Measurements from ENCODE around the gene ARV1.

The ARV1 gene

DNA sequence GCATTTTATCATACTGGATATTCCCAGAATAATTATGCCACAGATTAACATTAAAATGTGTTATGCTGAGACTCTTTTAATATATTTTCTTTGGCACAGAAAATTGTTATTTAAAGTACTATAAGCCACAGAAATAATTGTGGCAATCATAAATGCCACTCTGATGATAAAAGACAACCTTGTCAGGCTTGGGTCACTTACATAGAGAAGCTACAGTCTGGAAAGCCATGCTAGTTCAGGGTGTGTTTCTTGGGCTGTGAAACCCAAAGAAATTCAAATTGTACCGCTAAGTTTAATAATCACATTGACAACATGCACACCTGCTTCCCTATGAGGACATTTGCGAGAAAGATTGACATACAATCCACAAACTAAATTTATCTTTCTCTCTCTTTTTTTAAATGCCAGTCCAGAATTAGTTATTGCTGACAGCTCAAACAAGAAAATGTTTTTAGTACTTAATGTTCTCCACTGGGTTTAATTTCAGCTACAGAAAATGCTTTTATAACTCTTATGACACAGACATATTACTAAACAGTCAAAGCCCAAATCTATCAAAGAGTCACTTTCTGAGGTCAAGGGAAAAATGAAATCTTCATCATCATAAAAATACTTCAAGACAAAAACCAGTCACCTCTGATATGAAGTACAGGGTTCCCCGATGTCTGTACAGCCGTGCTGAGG is 38.9 kb upstream of the ARV1 start:
- CTCF ChIA-PET: interaction anchor here (1.6 kb wide), 1 partner anchor 18 kb away, joined by 4 read pairs; no protein-coding TSS in a partner anchor
- H3K36me3 ChIP-seq (ENCODE audit: control insufficient read depth in 4 of 4, insufficient read depth in 4 of 4, low read length in 3 of 4): peaks cover 5 to 9% (median 8%) of the 10 kb centered on the region in 4 experiments
- H3K4me3 ChIP-seq (ENCODE audit: control insufficient read depth in 1 of 7, extremely low read depth in 1 of 7, insufficient read depth in 4 of 7, low read depth in 2 of 7, low read length in 6 of 7): no peak overlapping the region

DNA sequence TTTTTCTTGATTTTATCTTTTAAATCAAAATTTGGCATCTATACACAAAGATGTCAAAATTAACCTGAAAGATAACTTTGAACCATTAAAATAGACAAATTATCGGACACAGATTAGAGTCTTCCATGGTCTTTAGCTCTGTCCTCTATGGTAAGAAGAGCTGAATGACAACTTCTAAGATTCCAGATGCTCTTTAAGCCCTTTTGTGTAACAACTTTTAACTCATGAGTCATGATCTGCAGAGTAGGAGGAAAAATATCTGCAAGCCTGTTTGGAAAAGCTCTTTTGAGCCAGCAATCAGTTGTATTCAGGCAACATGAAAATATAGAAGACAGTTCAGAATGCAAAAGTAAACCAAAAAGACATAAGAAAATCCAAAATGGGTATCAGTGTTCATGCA is 38.0 kb upstream of the ARV1 start:
- H3K36me3 ChIP-seq (ENCODE audit: control insufficient read depth in 4 of 4, insufficient read depth in 4 of 4, low read length in 3 of 4): peaks cover 5 to 12% (median 10%) of the 10 kb centered on the region in 4 experiments
- POLR2A ChIA-PET: no interaction called here

More for the DNA sequence above, 38.9 kb upstream of the ARV1 start:
- Histone ChIP-seq H3K27ac (ENCODE audit: insufficient read depth in 1 of 2, low read depth in 1 of 2, low read length in 2 of 2, poor library complexity in 1 of 2, severe bottlenecking in 2 of 2) (no peak overlapping the region), H3K9me3 (ENCODE audit: control extremely low read depth in 1 of 5, control insufficient read depth in 4 of 5, insufficient read depth in 2 of 5, low read depth in 1 of 5, low read length in 4 of 5) (no peaks in the 10 kb centered on the region), H3K4me1 (ENCODE audit: control extremely low read depth in 1 of 4, control insufficient read depth in 4 of 4, insufficient read depth in 4 of 4, low read length in 3 of 4) (no peaks in the 10 kb centered on the region), H3K27me3 (replicated peaks in 2 of 5; ENCODE audit: control insufficient read depth in 4 of 5, insufficient read depth in 5 of 5, low read length in 4 of 5) (no peaks in the 10 kb centered on the region)
- no peak for DNase-seq
- POLR2A ChIA-PET: interaction anchor here (0.7 kb wide), 1 partner anchor 14 kb away, joined by 3 read pairs; no protein-coding TSS in a partner anchor
- WGBS (ENCODE audit: insufficient coverage): 100% methylated on average over 4 of the region's 4 CpGs

DNA sequence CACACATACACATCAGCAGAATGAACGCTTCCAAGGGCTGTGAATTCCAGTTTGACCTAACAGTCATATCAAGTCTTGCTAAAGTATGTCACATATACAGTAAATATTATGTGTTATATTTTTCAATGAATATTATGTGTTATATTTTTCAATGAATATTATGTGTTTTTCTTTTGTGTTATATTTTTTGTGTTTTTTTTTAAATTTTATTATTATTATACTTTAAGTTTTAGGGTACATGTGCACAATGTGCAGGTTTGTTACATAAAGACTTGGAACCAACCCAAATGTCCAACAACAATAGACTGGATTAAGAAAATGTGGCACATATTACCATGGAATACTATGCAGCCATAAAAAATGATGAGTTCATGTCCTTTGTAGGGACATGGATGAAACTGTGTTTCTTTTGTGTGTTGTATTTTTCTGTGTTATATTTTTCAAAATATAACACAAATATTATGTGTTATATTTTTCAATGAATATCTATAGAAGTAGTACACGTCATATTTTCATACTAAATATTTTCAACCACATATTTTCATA is 35.8 kb upstream of the ARV1 start:
- no peak overlapping the region for H3K27ac ChIP-seq (ENCODE audit: insufficient read depth in 1 of 2, low read depth in 1 of 2, low read length in 2 of 2, poor library complexity in 1 of 2, severe bottlenecking in 2 of 2)
- no peaks in the 10 kb centered on the region for H3K4me1 ChIP-seq (ENCODE audit: control extremely low read depth in 1 of 4, control insufficient read depth in 4 of 4, insufficient read depth in 4 of 4, low read length in 3 of 4)
- H3K36me3 ChIP-seq (ENCODE audit: control insufficient read depth in 4 of 4, insufficient read depth in 4 of 4, low read length in 3 of 4): peaks cover 2 to 13% (median 9%) of the 10 kb centered on the region in 4 experiments
- CTCF ChIA-PET: no interaction called here
- H3K9me3 ChIP-seq (ENCODE audit: control extremely low read depth in 1 of 5, control insufficient read depth in 4 of 5, insufficient read depth in 2 of 5, low read depth in 1 of 5, low read length in 4 of 5): no peaks in the 10 kb centered on the region
- DNase-seq: no peak
- POLR2A ChIA-PET: no interaction called here
- WGBS (ENCODE audit: insufficient coverage): no CpG with 5 or more reads among the region's 2 CpGs
- H3K4me3 ChIP-seq (ENCODE audit: control insufficient read depth in 1 of 7, extremely low read depth in 1 of 7, insufficient read depth in 4 of 7, low read depth in 2 of 7, low read length in 6 of 7): no peak overlapping the region
- no peaks in the 10 kb centered on the region for H3K27me3 ChIP-seq (replicated peaks in 2 of 5; ENCODE audit: control insufficient read depth in 4 of 5, insufficient read depth in 5 of 5, low read length in 4 of 5)

More for the DNA sequence above, 38.0 kb upstream of the ARV1 start:
- no peaks in the 10 kb centered on the region for H3K27me3 ChIP-seq (replicated peaks in 2 of 5; ENCODE audit: control insufficient read depth in 4 of 5, insufficient read depth in 5 of 5, low read length in 4 of 5)
- no peaks in the 10 kb centered on the region for H3K4me1 ChIP-seq (ENCODE audit: control extremely low read depth in 1 of 4, control insufficient read depth in 4 of 4, insufficient read depth in 4 of 4, low read length in 3 of 4)
- no peak for DNase-seq
- CTCF ChIA-PET: interaction anchor here (0.6 to 0.9 kb wide), 2 partner anchors 18 to 65 kb away, joined by 3 read pairs; no protein-coding TSS in a partner anchor
- H3K4me3 ChIP-seq (ENCODE audit: control insufficient read depth in 1 of 7, extremely low read depth in 1 of 7, insufficient read depth in 4 of 7, low read depth in 2 of 7, low read length in 6 of 7): no peak overlapping the region
- H3K9me3 ChIP-seq (ENCODE audit: control extremely low read depth in 1 of 5, control insufficient read depth in 4 of 5, insufficient read depth in 2 of 5, low read depth in 1 of 5, low read length in 4 of 5): no peaks in the 10 kb centered on the region
- no peak overlapping the region for H3K27ac ChIP-seq (ENCODE audit: insufficient read depth in 1 of 2, low read depth in 1 of 2, low read length in 2 of 2, poor library complexity in 1 of 2, severe bottlenecking in 2 of 2)
- 100% methylated on average over 1 of the region's 1 CpG for WGBS (ENCODE audit: insufficient coverage)

DNA sequence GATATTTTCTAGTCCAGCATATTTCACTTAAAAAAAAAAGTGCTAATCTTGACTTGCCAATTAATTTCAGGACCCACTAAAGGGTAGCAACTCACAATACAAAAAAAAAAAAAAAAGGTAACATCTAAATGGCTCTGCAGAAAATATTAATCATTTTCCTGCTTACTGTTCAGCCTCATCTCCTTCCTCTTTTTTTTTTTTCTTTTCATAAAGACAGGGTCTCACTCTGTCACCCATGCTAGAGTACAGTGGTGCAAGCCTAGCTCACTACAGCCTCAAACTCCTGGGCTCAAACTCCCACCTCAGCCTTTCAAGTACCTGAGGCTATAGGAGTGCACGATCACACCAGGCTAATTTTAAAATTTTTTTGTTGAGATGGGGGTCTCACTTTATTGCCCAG is 30.6 kb upstream of the ARV1 start:
- no CpG with 5 or more reads among the region's 1 CpG for WGBS (ENCODE audit: insufficient coverage)
- no peaks in the 10 kb centered on the region for H3K9me3 ChIP-seq (ENCODE audit: control extremely low read depth in 1 of 5, control insufficient read depth in 4 of 5, insufficient read depth in 2 of 5, low read depth in 1 of 5, low read length in 4 of 5)
- H3K36me3 ChIP-seq (ENCODE audit: control insufficient read depth in 4 of 4, insufficient read depth in 4 of 4, low read length in 3 of 4): peaks cover 3 to 13% (median 5%) of the 10 kb centered on the region in 4 experiments
- H3K4me1 ChIP-seq (ENCODE audit: control extremely low read depth in 1 of 4, control insufficient read depth in 4 of 4, insufficient read depth in 4 of 4, low read length in 3 of 4): peaks cover 0 to 6% (median 1%) of the 10 kb centered on the region in 4 experiments
- H3K4me3 ChIP-seq (ENCODE audit: control insufficient read depth in 1 of 7, extremely low read depth in 1 of 7, insufficient read depth in 4 of 7, low read depth in 2 of 7, low read length in 6 of 7): no peak overlapping the region
- no peak overlapping the region for H3K27ac ChIP-seq (ENCODE audit: insufficient read depth in 1 of 2, low read depth in 1 of 2, low read length in 2 of 2, poor library complexity in 1 of 2, severe bottlenecking in 2 of 2)
- DNase-seq: peak in 2 of 3 donors; percentile 13
- H3K27me3 ChIP-seq (replicated peaks in 2 of 5; ENCODE audit: control insufficient read depth in 4 of 5, insufficient read depth in 5 of 5, low read length in 4 of 5): no peaks in the 10 kb centered on the region
- ChIA-PET CTCF (no interaction called here), POLR2A (no interaction called here)

DNA sequence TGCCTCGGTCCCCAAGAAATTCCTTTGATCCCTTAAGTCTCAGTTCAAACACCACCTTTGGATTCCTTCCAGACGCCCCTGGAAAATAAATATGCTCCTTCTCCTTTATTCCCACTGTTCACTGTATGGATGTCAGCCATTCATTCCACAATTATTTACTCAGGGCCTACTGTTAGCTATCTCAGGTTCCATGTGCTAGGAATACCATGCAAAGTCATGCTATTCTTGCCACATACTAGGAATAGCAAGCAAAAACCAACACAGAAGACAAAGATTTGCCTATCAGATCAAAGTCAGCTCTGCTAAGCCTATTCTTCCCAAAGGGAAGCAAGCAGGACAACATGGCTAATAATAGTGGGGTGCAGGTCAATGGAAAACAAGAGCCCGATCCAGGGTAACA is 30.0 kb upstream of the ARV1 start:
- ChIA-PET CTCF (no interaction called here), POLR2A (no interaction called here)
- Histone ChIP-seq H3K27me3 (replicated peaks in 2 of 5; ENCODE audit: control insufficient read depth in 4 of 5, insufficient read depth in 5 of 5, low read length in 4 of 5) (no peaks in the 10 kb centered on the region), H3K9me3 (ENCODE audit: control extremely low read depth in 1 of 5, control insufficient read depth in 4 of 5, insufficient read depth in 2 of 5, low read depth in 1 of 5, low read length in 4 of 5) (no peaks in the 10 kb centered on the region), H3K4me3 (ENCODE audit: control insufficient read depth in 1 of 7, extremely low read depth in 1 of 7, insufficient read depth in 4 of 7, low read depth in 2 of 7, low read length in 6 of 7) (no peak overlapping the region), H3K36me3 (ENCODE audit: control insufficient read depth in 4 of 4, insufficient read depth in 4 of 4, low read length in 3 of 4) (peaks cover 3 to 14% (median 4%) of the 10 kb centered on the region in 4 experiments), H3K4me1 (ENCODE audit: control extremely low read depth in 1 of 4, control insufficient read depth in 4 of 4, insufficient read depth in 4 of 4, low read length in 3 of 4) (peaks cover 0 to 6% (median 1%) of the 10 kb centered on the region in 4 experiments), H3K27ac (ENCODE audit: insufficient read depth in 1 of 2, low read depth in 1 of 2, low read length in 2 of 2, poor library complexity in 1 of 2, severe bottlenecking in 2 of 2) (no peak overlapping the region)
- DNase-seq: no peak
- 100% methylated on average over 2 of the region's 3 CpGs for WGBS (ENCODE audit: insufficient coverage)

DNA sequence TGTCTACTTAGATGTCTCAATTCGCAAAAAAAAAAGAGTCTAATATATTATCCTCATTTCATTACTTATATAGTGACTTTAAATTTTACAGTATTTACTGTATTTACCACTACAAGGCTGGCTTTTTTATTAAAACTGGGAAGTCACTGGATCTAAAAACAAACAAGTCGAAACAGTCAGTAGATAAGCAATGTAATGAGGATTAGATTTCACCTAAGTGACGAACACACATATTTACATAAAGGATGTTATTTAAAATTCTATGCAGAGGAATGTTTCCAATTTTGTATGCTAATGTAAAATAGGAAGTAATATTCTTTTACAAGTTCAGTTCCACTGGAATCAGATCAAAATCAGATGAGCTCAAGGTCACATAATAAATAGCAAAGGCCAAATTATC is 28.5 kb upstream of the ARV1 start:
- no CpG with 5 or more reads among the region's 3 CpGs for WGBS (ENCODE audit: insufficient coverage)
- H3K4me3 ChIP-seq (ENCODE audit: control insufficient read depth in 1 of 7, extremely low read depth in 1 of 7, insufficient read depth in 4 of 7, low read depth in 2 of 7, low read length in 6 of 7): no peak overlapping the region
- no peaks in the 10 kb centered on the region for H3K27me3 ChIP-seq (replicated peaks in 2 of 5; ENCODE audit: control insufficient read depth in 4 of 5, insufficient read depth in 5 of 5, low read length in 4 of 5)
- H3K4me1 ChIP-seq (ENCODE audit: control extremely low read depth in 1 of 4, control insufficient read depth in 4 of 4, insufficient read depth in 4 of 4, low read length in 3 of 4): peaks cover 0 to 6% (median 1%) of the 10 kb centered on the region in 4 experiments
- H3K36me3 ChIP-seq (ENCODE audit: control insufficient read depth in 4 of 4, insufficient read depth in 4 of 4, low read length in 3 of 4): peaks cover 0 to 15% (median 2%) of the 10 kb centered on the region in 4 experiments
- no peak overlapping the region for H3K27ac ChIP-seq (ENCODE audit: insufficient read depth in 1 of 2, low read depth in 1 of 2, low read length in 2 of 2, poor library complexity in 1 of 2, severe bottlenecking in 2 of 2)
- POLR2A ChIA-PET: no interaction called here
- no peak for DNase-seq
- no peaks in the 10 kb centered on the region for H3K9me3 ChIP-seq (ENCODE audit: control extremely low read depth in 1 of 5, control insufficient read depth in 4 of 5, insufficient read depth in 2 of 5, low read depth in 1 of 5, low read length in 4 of 5)
- CTCF ChIA-PET: no interaction called here

DNA sequence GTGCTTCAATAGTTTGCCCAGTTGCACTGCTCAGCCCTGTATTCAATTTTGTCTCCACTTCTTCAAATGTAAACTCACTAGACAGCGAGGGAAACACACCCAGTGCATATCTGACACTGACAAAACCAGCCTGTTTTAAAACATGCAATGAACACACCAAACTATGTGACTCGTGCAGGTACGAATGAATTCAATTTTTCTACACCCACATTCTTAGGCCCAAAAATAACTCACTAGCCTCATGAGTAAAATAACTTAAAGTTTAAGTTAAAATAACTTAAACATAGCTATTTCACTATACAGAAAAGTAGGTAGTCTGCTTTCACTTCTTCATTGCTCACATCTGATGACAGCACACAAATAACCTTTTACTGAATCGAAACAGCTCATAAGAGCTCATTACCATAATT is 21.3 kb upstream of the ARV1 start:
- no peak for DNase-seq
- no peaks in the 10 kb centered on the region for H3K4me1 ChIP-seq (ENCODE audit: control extremely low read depth in 1 of 4, control insufficient read depth in 4 of 4, insufficient read depth in 4 of 4, low read length in 3 of 4)
- 100% methylated on average over 1 of the region's 4 CpGs for WGBS (ENCODE audit: insufficient coverage)
- ChIA-PET POLR2A (no interaction called here), CTCF (interaction anchor here (1.4 kb wide), 1 partner anchor 18 kb away, joined by 4 read pairs; no protein-coding TSS in a partner anchor)
- no peaks in the 10 kb centered on the region for H3K9me3 ChIP-seq (ENCODE audit: control extremely low read depth in 1 of 5, control insufficient read depth in 4 of 5, insufficient read depth in 2 of 5, low read depth in 1 of 5, low read length in 4 of 5)
- H3K4me3 ChIP-seq (ENCODE audit: control insufficient read depth in 1 of 7, extremely low read depth in 1 of 7, insufficient read depth in 4 of 7, low read depth in 2 of 7, low read length in 6 of 7): no peak overlapping the region
- H3K36me3 ChIP-seq (ENCODE audit: control insufficient read depth in 4 of 4, insufficient read depth in 4 of 4, low read length in 3 of 4): peaks cover 2 to 26% (median 11%) of the 10 kb centered on the region in 4 experiments
- H3K27me3 ChIP-seq (replicated peaks in 2 of 5; ENCODE audit: control insufficient read depth in 4 of 5, insufficient read depth in 5 of 5, low read length in 4 of 5): no peaks in the 10 kb centered on the region
- H3K27ac ChIP-seq (ENCODE audit: insufficient read depth in 1 of 2, low read depth in 1 of 2, low read length in 2 of 2, poor library complexity in 1 of 2, severe bottlenecking in 2 of 2): no peak overlapping the region
